GM12878 (cell line): ENCODE measurements around the gene TRAP1. TPM values are rescaled to one million over a fixed set of nuclear protein-coding genes. Genes with fewer than 3 reads are reported as not detected.
A peak's percentile ranks its signal among the peaks of the same experiment; 100 is the strongest.

Experiments
- ATAC-seq: fragments of 200-7000 bp; cut with Tn5 transposase; 3 replicates; pipeline ENCODE4 v1.9.1; 2020; ENCODE audit warnings: mild to moderate bottlenecking, moderate library complexity
- Bru-seq: library from RNA; stranded (reverse); fragments of 400-500 nt; gene quantifications from one replicate; lab custom pipeline; 2021; lab: Mats Ljungman, UMichigan
- BruChase-seq, 2 experiments: library from RNA; stranded (reverse); fragments of 400-500 nt; gene quantifications; one replicate each; lab custom pipeline; 2021; lab: Mats Ljungman, UMichigan
- BruUV-seq: library from RNA; stranded (reverse); fragments of 400-500 nt; replicated peaks from 2 replicates; lab custom pipeline; 2021; lab: Mats Ljungman, UMichigan
- CTCF ChIA-PET: fragments of 300-600 bp; sonication (Branson Sonifier 250); formaldehyde crosslinking; extraction: SDS; loops from one replicate; lab custom pipeline; 2021; ENCODE audit warnings: inconsistent platforms; lab: Yijun Ruan, JAX
- POLR2A ChIA-PET: fragments of 350-600 bp; formaldehyde crosslinking; extraction: SDS; loops from one replicate; lab custom pipeline; 2021; ENCODE audit warnings: inconsistent platforms; lab: Charles Lee
- RAD21 ChIA-PET: fragments of 300-600 bp; sonication (Branson Sonifier 250); formaldehyde crosslinking; loops from one replicate; lab custom pipeline; 2023; ENCODE audit warnings: antibody characterized with exemption; ENCODE audit not compliant: unreplicated experiment; lab: Charles Lee
- SMC1A ChIA-PET: fragments of 300-600 bp; sonication (Branson Sonifier 250); formaldehyde crosslinking; loops from one replicate; lab custom pipeline; 2023; ENCODE audit not compliant: unreplicated experiment, uncharacterized antibody; lab: Charles Lee
- DNase-seq: peaks from one replicate; pipeline ENCODE4 v3.0.0-alpha.2; 2011; ENCODE audit warnings: low read depth, low spot score
- FAIRE-seq: peaks from 3 replicates; lab custom pipeline; 2011; peaks lifted over from hg19 to GRCh38; lab: Jason Lieb, UNC
- H2AFZ ChIP-seq: 2 replicates; pipeline ENCODE4 v1.6.0; 2011; ENCODE audit warnings: low read depth, low read length, control low read depth; ENCODE audit not compliant: control insufficient read depth
- H3K27ac ChIP-seq: 2 replicates; pipeline ENCODE4 v1.5.1; 2011; ENCODE audit warnings: control low read depth; ENCODE audit not compliant: control insufficient read depth, insufficient read depth
- H3K27me3 ChIP-seq, 2 experiments: replicated peaks in 1 of 2; 2 replicates each; pipeline versions ENCODE4 v1.6.0 to v1.6.1; 2011; ENCODE audit warnings: low read length in 1 of 2; ENCODE audit not compliant: control insufficient read depth in 2 of 2, insufficient read depth in 2 of 2
- H3K36me3 ChIP-seq, 2 experiments: 2 replicates each; pipeline ENCODE4 v1.5.1; 2011; ENCODE audit warnings: low read length in 1 of 2; ENCODE audit not compliant: control insufficient read depth in 2 of 2, insufficient read depth in 2 of 2
- H3K4me1 ChIP-seq: 2 replicates; pipeline ENCODE4 v1.6.1; 2011; ENCODE audit warnings: mild to moderate bottlenecking, low read length, moderate library complexity, mixed read lengths; ENCODE audit not compliant: control insufficient read depth, insufficient read depth
- H3K4me2 ChIP-seq: 2 replicates; pipeline ENCODE4 v1.6.0; 2011; ENCODE audit warnings: control low read depth; ENCODE audit not compliant: control insufficient read depth, insufficient read depth
- H3K4me3 ChIP-seq: fragments of 200-600 bp; sonication (generic); 2 replicates; pipeline ENCODE4 v1.5.1; 2016
- H3K79me2 ChIP-seq: 2 replicates; pipeline ENCODE4 v1.6.0; 2011; ENCODE audit warnings: low read length; ENCODE audit not compliant: control insufficient read depth, insufficient read depth
- H3K9ac ChIP-seq: 2 replicates; pipeline ENCODE4 v1.8.0; 2011; ENCODE audit warnings: low read length, control low read depth, mixed read lengths; ENCODE audit not compliant: control insufficient read depth, insufficient read depth
- H3K9me3 ChIP-seq: replicated peaks from 3 replicates; pipeline ENCODE4 v1.5.1; 2011; ENCODE audit warnings: mild to moderate bottlenecking, low read length; ENCODE audit not compliant: control insufficient read depth, insufficient read depth
- H4K20me1 ChIP-seq: 2 replicates; pipeline ENCODE4 v1.6.0; 2011; ENCODE audit not compliant: control insufficient read depth, insufficient read depth
- BCL11A ChIP-seq: IDR thresholded peaks from 2 replicates; pipeline ENCODE4 v1.6.1; 2011; ENCODE audit warnings: low read depth, low read length
- CHD1 ChIP-seq: IDR thresholded peaks from 2 replicates; pipeline ENCODE4 v1.6.1; 2012; ENCODE audit warnings: low read depth, low read length, improper control_type of control experiment
- FOXK2 ChIP-seq: fragments of 450-650 bp; IDR thresholded peaks from 2 replicates; pipeline ENCODE4 v1.6.1; 2017; ENCODE audit warnings: mild to moderate bottlenecking, moderate library complexity
- HCFC1 ChIP-seq: fragments of 150-350 bp; IDR thresholded peaks from 2 replicates; pipeline ENCODE4 v1.6.1; 2014; ENCODE audit warnings: low read length
- HDAC6 ChIP-seq: fragments of 200-600 bp; sonication (generic); IDR thresholded peaks from one replicate; pipeline ENCODE4 v1.8.0; 2017; ENCODE audit warnings: antibody characterized with exemption; ENCODE audit not compliant: unreplicated experiment
- IKZF1 ChIP-seq: fragments of 450-650 bp; conservative IDR thresholded peaks from 2 replicates; pipeline ENCODE4 v1.6.1; 2017; ENCODE audit warnings: antibody characterized with exemption, mild to moderate bottlenecking
- LARP7 ChIP-seq: fragments of 450-650 bp; IDR thresholded peaks from 2 replicates; pipeline ENCODE4 v1.6.1; 2017; ENCODE audit warnings: mild to moderate bottlenecking
- NR2F1 ChIP-seq: fragments of 450-650 bp; conservative IDR thresholded peaks from 2 replicates; pipeline ENCODE4 v1.6.1; 2017; ENCODE audit warnings: mild to moderate bottlenecking
- POLR2AphosphoS2 ChIP-seq: IDR thresholded peaks from 2 replicates; pipeline ENCODE4 v1.6.1; 2011; ENCODE audit warnings: low read depth, mild to moderate bottlenecking, low read length, improper control_type of control experiment, moderate library complexity
- WGBS: methylation state at CpG from one replicate; pipeline ENCODE4 v1.1.6; 2016; ENCODE audit warnings: low lambda C conversion rate; ENCODE audit not compliant: insufficient replicate concordance, insufficient coverage; ENCODE audit errors: missing lambda C conversion rate; 5-methylcytosine and 5-hydroxymethylcytosine counted together
- in situ Hi-C: fragments of 300-500 bp; cut with MboI; formaldehyde crosslinking; loops from 9 replicates; pipeline ENCODE4 v1.14.3; 2018; ENCODE audit warnings: mixed read lengths
- intact Hi-C: fragments of 100-400 bp; cut with micrococcal nuclease; formaldehyde crosslinking; loops from one replicate; pipeline ENCODE4 v1.14.2; 2022; ENCODE audit not compliant: unreplicated experiment
- long read RNA-seq, 2 experiments: library from polyadenylated mRNA; unstranded; transcript quantifications; one replicate each; pipeline ENCODE4 v2.0.0, GENCODE V29; 2019 to 2020
- polyA minus RNA-seq, 3 experiments: library from RNA; depleted of rRNA, polyadenylated mRNA; stranded (reverse); fragments of >200 nt; gene quantifications; 2 replicates each; pipeline ENCODE4 v1.2.3, GENCODE V29; 2011
- polyA plus RNA-seq, 11 experiments: library from polyadenylated mRNA; depleted of rRNA in 4 of 11; unstranded in 6 of 11; stranded (reverse) in 5 of 11; fragments of >200 nt; fragmentation: Nextera tagmentation in 4 of 11; fragmentation: Illumina TruSeq in 1 of 11; extraction: Ambion mirVana in 4 of 11; extraction: Trizol in 1 of 11; gene quantifications; 1 replicate in 1 of 11; 2 replicates in 10 of 11; pipeline versions ENCODE4 v1.2.1 to v1.2.3, GENCODE V29; 2011 to 2016; ENCODE audit warnings: inconsistent platforms in 2 of 11, missing spikeins in 2 of 11, low read depth in 1 of 11
- total RNA-seq, 4 experiments: library from RNA; depleted of rRNA in 3 of 4; stranded (reverse); fragments of >200 nt in 3 of 4; fragmentation: Illumina TruSeq in 1 of 4; extraction: Trizol in 1 of 4; gene quantifications; 2 replicates each; pipeline versions ENCODE4 v1.2.1 to v1.2.3, GENCODE V29; 2013 to 2021
- TF ChIP-seq, protein P1 (sequence below): fragments of 450-650 bp; IDR thresholded peaks from 2 replicates; pipeline ENCODE4 v1.6.1; 2017; ENCODE audit warnings: mild to moderate bottlenecking, moderate library complexity
- TF ChIP-seq, protein P2 (sequence below): fragments of 450-650 bp; IDR thresholded peaks from 2 replicates; pipeline ENCODE4 v1.6.1; 2018; ENCODE audit warnings: mild to moderate bottlenecking, low read depth, moderate library complexity; ENCODE audit not compliant: partially characterized antibody

Gene TRAP1
- total RNA-seq (2013; cell fraction: nucleolus; rRNA removed) = 133 and 136 TPM in 2 replicates
- total RNA-seq (2014; rRNA removed) = 308 and 442 TPM in 2 replicates
- total RNA-seq (2014; rRNA removed; fragmentation: Illumina TruSeq; extraction: Trizol) = 102 and 111 TPM in 2 replicates
- 287 and 303 TPM in 2 replicates for total RNA-seq (2021)
- 68.0 TPM for polyA plus RNA-seq (2011; ENCODE audit: low read depth)
- 106 and 262 TPM in 2 replicates for polyA plus RNA-seq (2011; rRNA removed)
- 226 and 259 TPM in 2 replicates for polyA plus RNA-seq (2011; cell fraction: cytosol; rRNA removed)
- polyA plus RNA-seq (2011; cell fraction: nucleus; rRNA removed) = 396 and 407 TPM in 2 replicates
- polyA plus RNA-seq (2012) = 133 and 169 TPM in 2 replicates
- 112 and 214 TPM in 2 replicates for polyA plus RNA-seq (2014; fragmentation: Illumina TruSeq; extraction: Trizol)
- polyA plus RNA-seq (2014; fragmentation: Nextera tagmentation; extraction: Ambion mirVana) = 10 to 100 TPM; 16.3 to 60.3 TPM
- 238 and 391 TPM in 2 replicates for polyA plus RNA-seq (2014; rRNA removed)
- 100 to 1,000 TPM; 243 to 265 TPM for polyA plus RNA-seq (2016; fragmentation: Nextera tagmentation; extraction: Ambion mirVana)
- 273 and 287 TPM in 2 replicates for polyA minus RNA-seq (2011; rRNA and poly(A)+ RNA removed)
- 68.3 and 93.6 TPM in 2 replicates for polyA minus RNA-seq (2011; cell fraction: cytosol; rRNA and poly(A)+ RNA removed)
- 79.7 and 130 TPM in 2 replicates for polyA minus RNA-seq (2011; cell fraction: nucleus; rRNA and poly(A)+ RNA removed)
- percentile 70 among the genes with signal in this experiment for Bru-seq, nascent RNA
- BruChase-seq, experiment 1, labeled RNA remaining after a 6-hour chase = percentile 79 among the genes with signal in this experiment
- percentile 76 among the genes with signal in this experiment for BruChase-seq, experiment 2, labeled RNA remaining after a 2-hour chase
- long read RNA-seq, experiment 1, transcript TRAP1-201 (18 exons, 2,296 nt) = major isoform, 294 of 317 reads
- long read RNA-seq, experiment 1, partial matches to known transcripts = 8 of 317 reads
- long read RNA-seq, experiment 1, other reads (novel, unspliced or antisense) = 13 of 317 reads
- long read RNA-seq, experiment 2, transcript TRAP1-201 (18 exons, 2,296 nt) = major isoform, 797 of 860 reads
- long read RNA-seq, experiment 2, partial matches to known transcripts = 35 of 860 reads
- long read RNA-seq, experiment 2, other reads (novel, unspliced or antisense) = 26 of 860 reads

DNA sequence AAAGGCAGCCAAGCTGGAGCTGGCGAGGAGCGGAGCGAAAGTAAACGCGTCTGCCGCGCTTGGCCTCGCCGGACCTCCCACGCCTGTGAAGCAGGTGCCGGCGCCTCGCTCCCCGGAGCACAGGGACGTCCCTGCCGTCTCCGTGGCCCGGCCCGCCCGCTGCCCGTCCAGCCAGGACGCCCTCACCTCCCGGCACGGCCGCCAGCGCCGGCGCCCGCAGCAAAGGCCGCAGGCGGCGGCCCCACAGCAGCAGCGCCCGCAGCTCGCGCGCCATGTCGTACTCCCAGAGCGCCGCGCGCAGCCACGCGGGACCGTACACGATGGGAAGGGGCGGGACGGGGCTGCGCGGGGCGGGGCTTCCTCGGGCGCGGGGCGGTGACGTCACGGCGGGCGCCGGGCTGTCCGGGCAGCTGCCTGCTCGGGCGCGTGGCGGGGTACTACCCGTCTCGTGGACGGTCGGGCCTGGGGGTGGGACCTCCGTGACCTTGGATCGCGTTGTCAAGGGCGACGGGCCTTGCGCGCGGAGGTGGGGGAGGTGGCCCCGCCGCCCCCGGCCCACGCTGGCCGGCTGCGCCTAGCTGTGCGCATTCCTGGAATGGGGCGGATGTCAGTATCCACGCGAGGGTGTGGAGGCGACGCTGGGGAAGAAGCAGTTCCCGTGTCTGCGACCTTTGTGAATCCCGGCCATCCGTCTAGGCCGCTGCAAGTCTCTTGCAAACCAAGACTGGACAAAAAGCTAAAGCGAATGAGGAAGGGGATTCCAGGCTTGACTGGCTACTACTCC lies at the start of gene TRAP1:
TSS of gene TRAP1 (minus strand) at position 290 of the 784 bp plus-strand sequence. CDS start at position 274, 16 bp downstream.
- no peak for FAIRE-seq
- POLR2A ChIA-PET = interaction anchor here (1.4 kb wide), 1 partner anchor 26 kb away, joined by 4 read pairs; no protein-coding TSS in a partner anchor
- BruUV-seq = no TSS peak
- TF ChIP-seq BCL11A = 0 out of 2 replicates have a peak, but pooled peaks have one; percentile 2
- TF ChIP-seq, protein P1, sequence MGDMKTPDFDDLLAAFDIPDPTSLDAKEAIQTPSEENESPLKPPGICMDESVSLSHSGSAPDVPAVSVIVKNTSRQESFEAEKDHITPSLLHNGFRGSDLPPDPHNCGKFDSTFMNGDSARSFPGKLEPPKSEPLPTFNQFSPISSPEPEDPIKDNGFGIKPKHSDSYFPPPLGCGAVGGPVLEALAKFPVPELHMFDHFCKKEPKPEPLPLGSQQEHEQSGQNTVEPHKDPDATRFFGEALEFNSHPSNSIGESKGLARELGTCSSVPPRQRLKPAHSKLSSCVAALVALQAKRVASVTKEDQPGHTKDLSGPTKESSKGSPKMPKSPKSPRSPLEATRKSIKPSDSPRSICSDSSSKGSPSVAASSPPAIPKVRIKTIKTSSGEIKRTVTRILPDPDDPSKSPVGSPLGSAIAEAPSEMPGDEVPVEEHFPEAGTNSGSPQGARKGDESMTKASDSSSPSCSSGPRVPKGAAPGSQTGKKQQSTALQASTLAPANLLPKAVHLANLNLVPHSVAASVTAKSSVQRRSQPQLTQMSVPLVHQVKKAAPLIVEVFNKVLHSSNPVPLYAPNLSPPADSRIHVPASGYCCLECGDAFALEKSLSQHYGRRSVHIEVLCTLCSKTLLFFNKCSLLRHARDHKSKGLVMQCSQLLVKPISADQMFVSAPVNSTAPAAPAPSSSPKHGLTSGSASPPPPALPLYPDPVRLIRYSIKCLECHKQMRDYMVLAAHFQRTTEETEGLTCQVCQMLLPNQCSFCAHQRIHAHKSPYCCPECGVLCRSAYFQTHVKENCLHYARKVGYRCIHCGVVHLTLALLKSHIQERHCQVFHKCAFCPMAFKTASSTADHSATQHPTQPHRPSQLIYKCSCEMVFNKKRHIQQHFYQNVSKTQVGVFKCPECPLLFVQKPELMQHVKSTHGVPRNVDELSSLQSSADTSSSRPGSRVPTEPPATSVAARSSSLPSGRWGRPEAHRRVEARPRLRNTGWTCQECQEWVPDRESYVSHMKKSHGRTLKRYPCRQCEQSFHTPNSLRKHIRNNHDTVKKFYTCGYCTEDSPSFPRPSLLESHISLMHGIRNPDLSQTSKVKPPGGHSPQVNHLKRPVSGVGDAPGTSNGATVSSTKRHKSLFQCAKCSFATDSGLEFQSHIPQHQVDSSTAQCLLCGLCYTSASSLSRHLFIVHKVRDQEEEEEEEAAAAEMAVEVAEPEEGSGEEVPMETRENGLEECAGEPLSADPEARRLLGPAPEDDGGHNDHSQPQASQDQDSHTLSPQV = peak; percentile 56; the same call in 1 of the 2 replicates
- TF ChIP-seq LARP7 = peak; percentile 88
- TF ChIP-seq POLR2AphosphoS2 = peak; percentile 88
- peak; percentile 64 for TF ChIP-seq HCFC1
- TF ChIP-seq, protein P2, sequence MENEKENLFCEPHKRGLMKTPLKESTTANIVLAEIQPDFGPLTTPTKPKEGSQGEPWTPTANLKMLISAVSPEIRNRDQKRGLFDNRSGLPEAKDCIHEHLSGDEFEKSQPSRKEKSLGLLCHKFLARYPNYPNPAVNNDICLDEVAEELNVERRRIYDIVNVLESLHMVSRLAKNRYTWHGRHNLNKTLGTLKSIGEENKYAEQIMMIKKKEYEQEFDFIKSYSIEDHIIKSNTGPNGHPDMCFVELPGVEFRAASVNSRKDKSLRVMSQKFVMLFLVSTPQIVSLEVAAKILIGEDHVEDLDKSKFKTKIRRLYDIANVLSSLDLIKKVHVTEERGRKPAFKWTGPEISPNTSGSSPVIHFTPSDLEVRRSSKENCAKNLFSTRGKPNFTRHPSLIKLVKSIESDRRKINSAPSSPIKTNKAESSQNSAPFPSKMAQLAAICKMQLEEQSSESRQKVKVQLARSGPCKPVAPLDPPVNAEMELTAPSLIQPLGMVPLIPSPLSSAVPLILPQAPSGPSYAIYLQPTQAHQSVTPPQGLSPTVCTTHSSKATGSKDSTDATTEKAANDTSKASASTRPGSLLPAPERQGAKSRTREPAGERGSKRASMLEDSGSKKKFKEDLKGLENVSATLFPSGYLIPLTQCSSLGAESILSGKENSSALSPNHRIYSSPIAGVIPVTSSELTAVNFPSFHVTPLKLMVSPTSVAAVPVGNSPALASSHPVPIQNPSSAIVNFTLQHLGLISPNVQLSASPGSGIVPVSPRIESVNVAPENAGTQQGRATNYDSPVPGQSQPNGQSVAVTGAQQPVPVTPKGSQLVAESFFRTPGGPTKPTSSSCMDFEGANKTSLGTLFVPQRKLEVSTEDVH = no peak
- TF ChIP-seq HDAC6 = peak; percentile 6
- no peak for TF ChIP-seq CHD1
- TF ChIP-seq IKZF1 = peak; percentile 90
- peak; percentile 91 for TF ChIP-seq NR2F1
- no peak for TF ChIP-seq FOXK2

More for the DNA sequence above, at the start of gene TRAP1:
- peaks cover 3% of the 10 kb centered on the region for H3K4me1 ChIP-seq
- SMC1A ChIA-PET = interaction anchor here (0.9 kb wide), 1 partner anchor 161 kb away, joined by 5 read pairs; no protein-coding TSS in a partner anchor
- no peaks in the 10 kb centered on the region for H3K9me3 ChIP-seq
- under 1% methylated on average over 42 of the region's 95 CpGs for WGBS
- in situ Hi-C loops (no loop called here), intact Hi-C loops (no loop called here)
- no peaks in the 10 kb centered on the region for H4K20me1 ChIP-seq
- RAD21 ChIA-PET = interaction anchor here (0.6 to 1.7 kb wide), 4 partner anchors 150 to 164 kb away, joined by 3 to 4 read pairs (median 3); partner anchors contain the start of gene CREBBP
- H3K36me3 ChIP-seq = peaks cover 0 to 3% of the 10 kb centered on the region in 2 experiments; a peak in 1 of 4 replicates
- ATAC-seq (peak; percentile 94), DNase-seq (peak; percentile 37)
- peak within 1 kb of the TSS; percentile 97 for H3K9ac ChIP-seq
- peaks cover 46% of the 10 kb centered on the region for H3K79me2 ChIP-seq
- H3K4me2 ChIP-seq = peak within 1 kb of the TSS; percentile 99
- peak within 1 kb of the TSS; percentile 80 for H3K4me3 ChIP-seq
- CTCF ChIA-PET = interaction anchor here (1.2 kb wide), 1 partner anchor 13 kb away, joined by 3 read pairs; no protein-coding TSS in a partner anchor
- H3K27ac ChIP-seq = peak within 1 kb of the TSS; percentile 93
- H3K27me3 ChIP-seq = no peaks in the 10 kb centered on the region
- H2AFZ ChIP-seq = peak within 1 kb of the TSS; percentile 97
